Left lung (tissue), 10 donors: ENCODE data around the gene ASB1. TPM values are rescaled to one million over a fixed set of nuclear protein-coding genes. Genes with fewer than 3 reads are reported as not detected.

Experiments
- ATAC-seq: fragments of 200-7000 bp; cut with Tn5 transposase; one replicate; pipeline ENCODE4 v1.9.1; 2020; ENCODE audit warnings: moderate library complexity
- DNase-seq, 4 donors: peaks; one replicate each; pipeline ENCODE4 v3.0.0-alpha.2; 2013 to 2020
- H3K27ac ChIP-seq, 2 donors: fragments of 200-600 bp; sonication (generic) in 1 of 2; one replicate each; pipeline versions ENCODE4 v1.5.0 to v1.8.0; 2020 to 2021
- H3K27me3 ChIP-seq, 2 donors: fragments of 200-600 bp; sonication (generic) in 1 of 2; one replicate each; pipeline versions ENCODE4 v1.5.0 to v1.8.0; 2020 to 2021
- H3K36me3 ChIP-seq, 2 donors: fragments of 200-600 bp; sonication (generic) in 1 of 2; one replicate each; pipeline versions ENCODE4 v1.5.0 to v1.8.0; 2020 to 2021
- H3K4me1 ChIP-seq, 2 donors: fragments of 200-600 bp; one replicate each; pipeline ENCODE4 v1.8.0; 2021
- H3K4me3 ChIP-seq, 2 donors: fragments of 200-600 bp; sonication (generic) in 1 of 2; one replicate each; pipeline versions ENCODE4 v1.5.0 to v1.8.0; 2020 to 2021; ENCODE audit warnings: mild to moderate bottlenecking in 1 of 2
- H3K9me3 ChIP-seq, 2 donors: fragments of 200-600 bp; sonication (generic) in 1 of 2; one replicate each; pipeline versions ENCODE4 v1.5.0 to v1.8.0; 2020 to 2021
- CTCF ChIP-seq, 2 donors: fragments of 200-600 bp; sonication (generic) in 1 of 2; IDR thresholded peaks; one replicate each; pipeline versions ENCODE4 v1.5.0 to v1.8.0; 2021; ENCODE audit warnings: antibody characterized with exemption in 2 of 2
- intact Hi-C, 2 donors: fragments of 100-400 bp; cut with DNase I; formaldehyde crosslinking; loops; one replicate each; pipeline versions ENCODE4 v1.11.2 to v1.14.2; 2022
- polyA plus RNA-seq, 6 donors: library from polyadenylated mRNA; unstranded; fragments of 120-200 nt; gene quantifications; one replicate each; pipeline ENCODE4 v1.2.1, GENCODE V29; 2013; ENCODE audit not compliant: insufficient read length in 6 of 6
- total RNA-seq, 2 donors: library from RNA; stranded (reverse); fragmentation: NEBNext Ultra II Directional; extraction: Animal tissue kit (Norgen Biotek cat#: 25700); gene quantifications; one replicate each; pipeline ENCODE4 v1.2.1, GENCODE V29; 2021
- donor health status: DM: no; HTN: yes; CAD: no.
- donor health status: DM: no; HTN: no; CAD: no.

ASB1 gene
- total and polyA plus RNA-seq, 8 donors, result 16.6 to 33.4 (median 27.4) TPM

- Histone ChIP-seq H3K27ac (no peak overlapping the region), H3K27me3 (no peaks in the 10 kb centered on the region), H3K4me3 (no peak overlapping the region), H3K4me1 (no peaks in the 10 kb centered on the region), H3K9me3 (peaks cover 0 to 38% of the 10 kb centered on the region in 2 donors), H3K36me3 (no peaks in the 10 kb centered on the region)
- ATAC-seq, result no peak
- intact Hi-C loops, result no loop called here
- no peak for TF ChIP-seq CTCF (IDR thresholded peaks at IDR 0.05)
- DNase-seq, result no peak
These were observed 53.1 kb downstream of the ASB1 start for GRCh38 chr2:238479847-238480246.

- Histone ChIP-seq H3K27me3 (no peaks in the 10 kb centered on the region), H3K36me3 (no peaks in the 10 kb centered on the region), H3K4me1 (no peaks in the 10 kb centered on the region), H3K27ac (no peak overlapping the region), H3K9me3 (peaks cover 0 to 30% of the 10 kb centered on the region in 2 donors), H3K4me3 (no peak overlapping the region)
- no peak for ATAC-seq
- TF ChIP-seq CTCF (IDR thresholded peaks at IDR 0.05), result no peak
- intact Hi-C loops, result no loop called here
- no peak for DNase-seq
These were observed 56.3 kb downstream of the ASB1 start for GRCh38 chr2:238483021-238483420.

DNA sequence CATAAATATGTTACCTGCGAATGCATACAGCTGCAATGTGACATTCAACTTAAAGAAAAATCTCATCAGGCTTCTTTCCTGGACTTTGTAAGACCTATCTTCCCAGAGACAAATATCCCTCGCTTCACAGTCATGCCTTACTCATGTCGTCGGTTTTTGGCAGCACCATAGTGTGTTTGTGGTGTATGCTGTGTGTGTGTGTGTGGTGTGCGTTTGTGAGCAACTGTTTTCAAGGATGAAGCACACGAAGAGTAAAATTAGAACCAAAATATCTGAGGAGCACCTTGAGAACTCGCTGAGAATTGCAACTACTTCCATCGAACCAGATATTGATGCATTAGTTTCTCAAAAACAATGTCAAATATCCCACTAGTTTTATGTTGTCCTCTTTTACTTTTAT lies 56.9 kb downstream of the ASB1 start:
- intact Hi-C loops, result no loop called here
- Histone ChIP-seq H3K9me3 (peaks cover 0 to 24% of the 10 kb centered on the region in 2 donors), H3K36me3 (no peaks in the 10 kb centered on the region), H3K4me3 (no peak overlapping the region), H3K27ac (no peak overlapping the region), H3K27me3 (no peaks in the 10 kb centered on the region), H3K4me1 (no peaks in the 10 kb centered on the region)
- ATAC-seq (no peak), DNase-seq (no peak)
- TF ChIP-seq CTCF (IDR thresholded peaks at IDR 0.05), result no peak

DNA sequence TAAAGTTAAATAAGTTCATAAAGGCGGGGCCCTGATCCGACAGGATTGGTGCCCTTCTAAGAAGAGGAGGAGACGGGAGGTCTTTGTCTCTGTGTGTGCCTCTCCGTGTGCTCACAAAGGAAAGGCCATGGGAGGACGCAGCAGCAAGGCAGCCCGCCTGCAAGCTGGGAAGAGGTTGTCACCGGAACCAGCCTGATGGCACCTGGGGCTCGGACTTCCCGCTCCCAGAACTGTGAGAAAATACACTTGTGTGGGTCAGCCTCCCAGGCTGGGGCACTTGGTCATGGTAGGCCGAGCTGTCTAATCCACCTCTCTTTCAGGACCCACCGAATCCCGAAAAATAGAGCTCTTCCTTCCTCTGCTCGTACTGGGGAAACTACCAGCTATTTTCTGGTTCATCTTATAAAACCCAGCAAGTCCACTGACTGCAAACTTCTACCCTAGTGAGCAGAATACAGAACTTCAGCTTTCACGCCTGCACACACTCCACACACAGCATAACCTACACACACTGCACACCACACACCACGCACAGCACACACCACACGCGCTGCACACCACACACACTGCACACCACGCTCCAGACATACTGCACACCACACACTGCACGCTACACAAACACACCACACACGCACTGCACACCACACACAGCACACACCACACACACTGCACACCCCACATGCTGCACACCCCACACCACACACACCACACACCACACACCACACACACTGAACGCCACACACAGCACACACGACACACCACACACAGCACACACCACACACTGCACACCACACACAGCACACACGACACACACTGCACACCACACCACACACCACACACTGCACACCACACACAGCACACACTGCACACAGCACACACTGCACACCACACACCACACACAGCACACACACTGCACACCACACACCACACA lies 58.1 kb downstream of the ASB1 start:
- H3K36me3 ChIP-seq, result no peaks in the 10 kb centered on the region
- H3K4me3 ChIP-seq, result no peak overlapping the region
- intact Hi-C loops, result no loop called here
- peaks cover 0 to 14% of the 10 kb centered on the region in 2 donors for H3K9me3 ChIP-seq
- H3K27ac ChIP-seq, result no peak overlapping the region
- H3K4me1 ChIP-seq, result no peaks in the 10 kb centered on the region
- ATAC-seq (no peak), DNase-seq (no peak)
- no peak for TF ChIP-seq CTCF (IDR thresholded peaks at IDR 0.05)
- H3K27me3 ChIP-seq, result no peaks in the 10 kb centered on the region

DNA sequence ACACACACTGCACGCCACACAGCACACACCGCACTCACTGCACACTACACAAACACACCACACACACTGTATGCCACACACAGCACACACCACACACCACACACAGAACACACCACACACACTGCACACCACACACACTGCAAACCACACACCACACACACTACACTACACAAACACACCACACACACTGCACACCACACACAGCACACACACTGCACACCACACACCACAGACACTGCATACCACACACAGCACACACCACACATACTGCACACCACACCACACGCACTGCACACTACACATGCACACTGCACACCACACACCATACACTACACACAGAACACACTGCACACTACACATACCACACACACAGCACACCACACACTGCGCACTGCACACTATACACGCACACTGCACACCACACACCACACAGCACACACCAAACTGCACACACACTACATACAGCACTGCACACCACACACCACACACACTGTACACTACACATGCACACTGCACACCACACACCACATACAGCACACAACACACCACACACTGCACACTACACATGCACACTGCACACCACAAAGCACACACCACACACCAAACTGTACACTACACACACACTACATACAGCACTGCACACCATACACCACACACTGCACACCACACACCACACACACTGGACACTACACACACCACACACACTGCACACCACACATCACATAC lies 59.6 kb downstream of the ASB1 start:
- no peak for TF ChIP-seq CTCF (IDR thresholded peaks at IDR 0.05)
- ATAC-seq (no peak), DNase-seq (no peak)
- Histone ChIP-seq H3K27ac (no peak overlapping the region), H3K4me3 (no peak overlapping the region), H3K36me3 (no peaks in the 10 kb centered on the region), H3K4me1 (no peaks in the 10 kb centered on the region), H3K27me3 (no peaks in the 10 kb centered on the region), H3K9me3 (no peaks in the 10 kb centered on the region)
- intact Hi-C loops, result no loop called here
